DMS153 treated with DMSO at 0.1 percent for 48 hours (cell line): ENCODE measurements around the gene ANKRD39.
"Not testable (repeated sequence)": the region's sequence is repeated elsewhere in the genome, so short reads cannot be mapped to it uniquely, and the experiment has no call there.

Source experiments
- DNase-seq: peaks from one replicate; lab custom pipeline; 2025; ENCODE audit not compliant: unreplicated experiment; lab: John Stamatoyannopoulos, UW

ANKRD39 gene

DNA sequence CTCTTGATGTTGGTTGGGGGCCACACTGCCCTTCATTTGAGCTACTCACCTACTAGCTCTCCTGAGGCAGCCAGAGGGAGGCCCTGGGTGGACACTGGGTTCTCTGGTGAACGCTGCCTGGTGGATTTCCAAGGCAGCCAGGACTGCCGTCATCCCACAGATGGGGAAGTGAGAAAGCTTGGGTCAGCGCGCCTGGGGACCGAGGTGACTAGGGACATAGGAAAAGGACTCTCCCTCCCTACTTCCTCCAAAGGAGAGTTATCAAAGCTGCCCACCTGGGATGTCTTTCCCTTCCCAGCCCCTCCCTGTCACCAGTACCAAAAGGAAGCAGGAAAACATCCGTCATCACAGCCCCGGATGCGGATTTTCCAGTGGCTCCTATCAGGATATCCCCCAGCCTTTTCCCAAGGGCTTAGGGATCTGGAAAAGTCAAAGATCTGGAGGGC, 15.9 kb upstream of the ANKRD39 start:
- DNase-seq: no peak

- DNase-seq: no peak
These were observed 15.0 kb upstream of the ANKRD39 start for GRCh38 chr2:96872591-96873349.

- peak; percentile 23 for DNase-seq
These were observed 12.9 kb upstream of the ANKRD39 start for GRCh38 chr2:96870626-96871255.

GRCh38 chr2:96869822-96870625, 12.2 kb upstream of the ANKRD39 start, which contains the start of gene SEMA4C:
SEMA4C (minus strand) TSS chr2:96870080; CDS start chr2:96867886, 2,194 bp downstream.
- DNase-seq: no peak

DNA sequence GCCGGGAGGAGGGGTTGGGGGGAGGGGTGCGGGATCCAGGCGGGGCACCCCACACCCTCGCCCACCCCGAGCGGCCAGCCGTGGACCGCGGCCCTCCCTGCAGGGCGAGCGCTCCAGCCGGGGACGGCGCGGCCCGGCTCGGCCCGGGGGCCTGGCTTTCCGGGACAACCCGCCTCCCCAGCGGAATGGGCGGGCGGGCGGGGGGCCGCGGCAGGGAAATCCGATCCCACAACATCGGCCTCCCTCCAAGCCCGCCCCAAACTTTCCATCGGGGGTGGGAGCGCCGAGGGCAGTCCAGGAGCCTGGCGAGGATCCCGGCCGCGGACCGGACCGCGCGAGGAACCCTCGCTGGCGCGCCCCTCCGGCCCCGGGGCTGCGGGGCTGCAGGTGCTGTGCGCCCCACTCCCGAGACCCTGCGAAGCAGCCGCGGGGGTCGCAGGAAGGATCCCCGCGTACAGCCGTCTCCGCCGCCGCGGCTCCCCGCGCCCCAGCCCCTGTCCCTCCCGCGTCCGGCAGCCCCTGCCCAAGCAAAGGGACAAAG, 11.5 kb upstream of the ANKRD39 start:
- DNase-seq: no peak

DNA sequence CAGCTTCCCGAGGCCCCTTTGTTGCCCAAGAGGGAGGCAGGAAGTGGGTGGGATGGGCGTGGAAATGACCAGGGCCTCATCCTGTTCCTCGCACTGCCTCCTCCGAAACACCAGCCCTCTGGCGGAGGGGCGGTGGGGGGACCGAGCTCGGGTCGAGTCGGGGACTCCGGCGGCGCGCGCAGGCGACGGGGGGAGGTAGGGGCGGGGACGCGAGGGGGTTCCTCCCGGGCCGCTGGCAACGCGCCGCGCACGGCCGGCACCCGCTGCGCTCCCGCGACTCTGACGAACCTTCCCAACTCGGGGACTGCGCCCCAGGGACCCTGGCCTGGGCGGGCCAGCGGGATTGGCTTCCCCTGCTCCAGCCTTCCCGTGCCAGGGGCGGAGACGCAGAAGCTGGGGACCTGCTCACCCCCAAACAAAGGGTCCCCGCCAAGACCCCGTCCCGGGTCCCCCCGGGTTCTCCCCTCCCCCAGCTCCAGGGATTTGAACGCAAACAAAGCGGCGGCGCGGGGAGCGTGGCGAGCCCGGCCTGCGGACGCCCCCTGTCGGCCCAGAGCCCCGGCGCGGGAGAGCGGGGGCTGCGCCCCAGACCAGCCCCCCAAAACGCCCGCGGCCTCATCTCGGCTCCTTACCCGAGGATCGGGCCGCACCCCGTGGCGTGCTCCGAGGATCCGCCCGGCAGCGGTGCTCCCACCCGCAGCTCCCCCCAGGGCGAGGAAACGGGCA, 10.9 kb upstream of the ANKRD39 start:
- peak; percentile 52 for DNase-seq

DNA sequence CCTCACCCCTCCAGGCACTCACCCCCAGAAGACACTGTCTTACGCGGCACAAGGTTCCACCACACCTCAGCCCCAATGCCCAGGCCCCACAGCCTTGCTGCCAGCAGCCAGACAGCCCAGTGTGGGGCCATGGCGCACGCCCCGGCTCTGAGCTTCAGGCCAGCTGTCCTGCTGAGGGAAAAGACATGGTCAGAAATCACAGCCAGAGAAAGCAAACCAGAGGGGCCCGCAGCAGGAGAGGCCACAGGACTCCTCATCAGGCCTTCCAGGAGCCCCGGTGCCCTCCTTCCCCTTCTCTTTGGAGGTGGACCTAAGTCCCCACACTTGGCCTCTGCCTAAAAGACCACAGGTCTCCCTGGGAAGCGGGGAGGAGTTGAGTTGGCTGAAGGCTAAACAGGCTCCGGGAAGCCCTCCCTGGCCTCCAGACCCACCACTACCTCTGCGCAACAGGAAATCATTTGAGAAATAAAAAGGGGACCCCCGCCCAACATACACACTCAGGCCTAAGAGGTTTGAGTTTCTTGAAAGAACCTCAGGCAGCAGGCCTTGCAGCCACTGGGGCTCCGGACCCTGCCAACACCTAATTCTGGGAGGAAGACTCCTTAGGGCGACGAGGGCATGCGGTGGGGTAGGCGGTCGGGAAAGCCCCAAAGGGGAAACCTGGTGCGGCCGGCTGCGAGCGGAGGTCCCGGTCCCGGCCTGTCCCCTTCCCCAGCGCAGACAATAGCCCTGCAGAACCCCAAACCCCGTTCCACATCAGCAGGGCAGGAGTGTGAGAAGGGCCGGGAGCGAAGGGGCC, 10.1 kb upstream of the ANKRD39 start:
- no peak for DNase-seq

GRCh38 chr2:96866986-96867755, 9.4 kb upstream of the ANKRD39 start:
- no peak for DNase-seq

DNA sequence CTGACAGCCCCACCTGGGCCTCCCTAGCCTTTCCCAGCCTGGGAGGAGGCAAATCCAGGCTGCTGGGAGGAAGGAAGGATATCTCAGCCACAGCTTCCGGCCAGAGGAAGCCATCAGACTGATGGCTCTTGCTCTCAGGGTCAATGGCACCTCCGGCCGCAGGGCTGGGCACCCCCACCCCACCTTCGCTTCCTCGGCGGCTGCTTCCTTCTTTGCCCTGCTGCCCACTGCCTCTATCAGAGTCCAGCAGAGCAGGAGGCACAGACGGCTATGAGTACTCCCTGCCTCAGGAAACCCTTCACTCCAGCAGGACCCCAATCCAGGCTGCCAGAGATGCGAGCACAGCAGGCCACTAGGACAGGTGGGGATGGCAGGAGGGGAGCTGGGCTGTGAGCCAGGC, 8.8 kb upstream of the ANKRD39 start:
- DNase-seq: no peak

- DNase-seq: no peak
These were observed 8.3 kb upstream of the ANKRD39 start for GRCh38 chr2:96866149-96866548.

GRCh38 chr2:96865654-96866053, 7.8 kb upstream of the ANKRD39 start:
- no peak for DNase-seq

GRCh38 chr2:96864343-96865091, 6.7 kb upstream of the ANKRD39 start:
- no peak for DNase-seq

GRCh38 chr2:96863575-96864342, 5.9 kb upstream of the ANKRD39 start:
- no peak for DNase-seq

- DNase-seq: not testable (repeated sequence)
These were observed 5.2 kb upstream of the ANKRD39 start for GRCh38 chr2:96863056-96863455.

DNA sequence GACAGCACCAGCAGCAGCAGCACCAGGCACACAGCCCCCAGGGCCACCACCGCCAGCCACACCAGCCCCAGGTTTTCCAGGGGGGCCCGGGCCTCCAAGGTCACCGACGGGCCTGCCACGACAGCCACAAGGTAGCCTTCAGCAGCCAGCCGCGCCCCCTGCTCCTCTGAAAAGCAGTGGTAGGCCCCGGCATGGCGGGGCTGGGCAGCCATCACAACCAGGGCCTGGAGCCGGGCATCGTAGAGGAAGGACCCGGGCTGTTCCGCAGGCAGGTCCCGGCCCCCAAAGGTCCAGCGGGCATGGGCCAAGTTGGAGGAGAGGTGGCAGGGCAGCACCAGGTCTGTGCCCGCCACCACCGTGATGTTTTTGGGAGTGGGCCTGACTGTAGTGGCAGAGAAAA, 3.3 kb upstream of the ANKRD39 start:
- no peak for DNase-seq

- DNase-seq: no peak
These were observed 2.5 kb upstream of the ANKRD39 start for GRCh38 chr2:96860065-96861029.

DNA sequence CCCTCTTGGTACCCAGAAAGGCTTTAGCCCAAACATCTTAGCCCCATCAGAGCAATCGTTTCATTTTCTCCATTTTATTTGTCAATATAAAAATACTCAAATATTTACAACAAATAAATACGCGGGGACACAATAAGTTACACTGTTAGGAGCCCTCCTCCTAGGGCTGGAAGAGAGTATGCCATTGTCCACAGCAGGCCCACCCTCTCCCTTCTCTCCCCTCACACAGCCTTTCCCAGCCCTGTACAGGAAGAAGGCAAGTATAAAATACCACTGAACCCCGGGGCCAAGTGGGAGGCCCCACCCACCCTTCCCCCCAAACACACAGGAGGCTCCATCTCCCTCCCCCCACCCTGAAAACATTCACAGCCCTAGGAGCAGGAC, 1.9 kb upstream of the ANKRD39 start:
- no peak for DNase-seq
